ENCODE results near the gene CXCR6. TPM values are rescaled to one million over a fixed set of nuclear protein-coding genes. Genes with fewer than 3 reads are reported as not detected.

Gene CXCR6
- polyA plus RNA-seq, 1 donor from 2014 or later: not detected

DNA sequence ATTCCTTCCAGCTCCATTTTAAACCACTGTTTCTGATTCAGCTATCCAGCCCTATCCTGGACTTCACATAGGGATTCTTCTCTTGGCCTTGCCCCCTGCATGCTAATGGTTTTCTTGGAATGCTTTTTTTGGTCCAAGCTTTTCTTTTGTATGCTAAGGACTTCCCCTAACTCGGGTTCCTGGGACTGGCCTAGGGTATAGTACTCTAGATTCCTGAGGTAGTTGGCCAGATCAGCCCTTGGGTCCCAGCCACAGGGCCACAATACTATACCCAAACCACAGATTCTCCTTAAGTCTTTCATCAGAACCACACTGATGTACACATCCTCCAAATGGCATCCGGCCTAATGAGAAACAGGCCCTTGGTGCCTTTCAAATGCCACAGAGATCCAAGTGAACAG, 49.6 kb downstream of the CXCR6 start:
- TF ChIP-seq TAF1 (IDR thresholded peaks at IDR 0.05; ENCODE audit: low read depth) (no peak), MXI1 (conservative IDR thresholded peaks at IDR 0.05; ENCODE audit: poor library complexity, severe bottlenecking) (no peak), EP300 (conservative IDR thresholded peaks at IDR 0.05; ENCODE audit: poor library complexity, severe bottlenecking) (no peak), SMC3 (conservative IDR thresholded peaks at IDR 0.05; ENCODE audit: poor library complexity) (no peak), RAD21 (conservative IDR thresholded peaks at IDR 0.05) (no peak), POLR2AphosphoS5 (IDR thresholded peaks at IDR 0.05) (no peak), EZH2 (IDR thresholded peaks at IDR 0.05; ENCODE audit: borderline replicate concordance, insufficient read depth, low read length, poor library complexity, severe bottlenecking) (no peak)
- TF ChIP-seq, protein P1, sequence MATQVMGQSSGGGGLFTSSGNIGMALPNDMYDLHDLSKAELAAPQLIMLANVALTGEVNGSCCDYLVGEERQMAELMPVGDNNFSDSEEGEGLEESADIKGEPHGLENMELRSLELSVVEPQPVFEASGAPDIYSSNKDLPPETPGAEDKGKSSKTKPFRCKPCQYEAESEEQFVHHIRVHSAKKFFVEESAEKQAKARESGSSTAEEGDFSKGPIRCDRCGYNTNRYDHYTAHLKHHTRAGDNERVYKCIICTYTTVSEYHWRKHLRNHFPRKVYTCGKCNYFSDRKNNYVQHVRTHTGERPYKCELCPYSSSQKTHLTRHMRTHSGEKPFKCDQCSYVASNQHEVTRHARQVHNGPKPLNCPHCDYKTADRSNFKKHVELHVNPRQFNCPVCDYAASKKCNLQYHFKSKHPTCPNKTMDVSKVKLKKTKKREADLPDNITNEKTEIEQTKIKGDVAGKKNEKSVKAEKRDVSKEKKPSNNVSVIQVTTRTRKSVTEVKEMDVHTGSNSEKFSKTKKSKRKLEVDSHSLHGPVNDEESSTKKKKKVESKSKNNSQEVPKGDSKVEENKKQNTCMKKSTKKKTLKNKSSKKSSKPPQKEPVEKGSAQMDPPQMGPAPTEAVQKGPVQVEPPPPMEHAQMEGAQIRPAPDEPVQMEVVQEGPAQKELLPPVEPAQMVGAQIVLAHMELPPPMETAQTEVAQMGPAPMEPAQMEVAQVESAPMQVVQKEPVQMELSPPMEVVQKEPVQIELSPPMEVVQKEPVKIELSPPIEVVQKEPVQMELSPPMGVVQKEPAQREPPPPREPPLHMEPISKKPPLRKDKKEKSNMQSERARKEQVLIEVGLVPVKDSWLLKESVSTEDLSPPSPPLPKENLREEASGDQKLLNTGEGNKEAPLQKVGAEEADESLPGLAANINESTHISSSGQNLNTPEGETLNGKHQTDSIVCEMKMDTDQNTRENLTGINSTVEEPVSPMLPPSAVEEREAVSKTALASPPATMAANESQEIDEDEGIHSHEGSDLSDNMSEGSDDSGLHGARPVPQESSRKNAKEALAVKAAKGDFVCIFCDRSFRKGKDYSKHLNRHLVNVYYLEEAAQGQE (IDR thresholded peaks at IDR 0.05; ENCODE audit: borderline replicate concordance): no peak
- TF ChIP-seq, protein P2, sequence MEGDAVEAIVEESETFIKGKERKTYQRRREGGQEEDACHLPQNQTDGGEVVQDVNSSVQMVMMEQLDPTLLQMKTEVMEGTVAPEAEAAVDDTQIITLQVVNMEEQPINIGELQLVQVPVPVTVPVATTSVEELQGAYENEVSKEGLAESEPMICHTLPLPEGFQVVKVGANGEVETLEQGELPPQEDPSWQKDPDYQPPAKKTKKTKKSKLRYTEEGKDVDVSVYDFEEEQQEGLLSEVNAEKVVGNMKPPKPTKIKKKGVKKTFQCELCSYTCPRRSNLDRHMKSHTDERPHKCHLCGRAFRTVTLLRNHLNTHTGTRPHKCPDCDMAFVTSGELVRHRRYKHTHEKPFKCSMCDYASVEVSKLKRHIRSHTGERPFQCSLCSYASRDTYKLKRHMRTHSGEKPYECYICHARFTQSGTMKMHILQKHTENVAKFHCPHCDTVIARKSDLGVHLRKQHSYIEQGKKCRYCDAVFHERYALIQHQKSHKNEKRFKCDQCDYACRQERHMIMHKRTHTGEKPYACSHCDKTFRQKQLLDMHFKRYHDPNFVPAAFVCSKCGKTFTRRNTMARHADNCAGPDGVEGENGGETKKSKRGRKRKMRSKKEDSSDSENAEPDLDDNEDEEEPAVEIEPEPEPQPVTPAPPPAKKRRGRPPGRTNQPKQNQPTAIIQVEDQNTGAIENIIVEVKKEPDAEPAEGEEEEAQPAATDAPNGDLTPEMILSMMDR (IDR thresholded peaks at IDR 0.05; ENCODE audit: poor library complexity, severe bottlenecking): no peak
- Histone ChIP-seq H3K36me3 (ENCODE audit: insufficient read depth, low read length) (no peaks in the 10 kb centered on the region), H4K20me1 (ENCODE audit: insufficient read depth) (no peaks in the 10 kb centered on the region), H2AFZ (ENCODE audit: low read depth, low read length) (no peak overlapping the region), H3K9me2 (ENCODE audit: insufficient read depth, low read length) (no peaks in the 10 kb centered on the region), H3K9me3 (ENCODE audit: low read length) (no peaks in the 10 kb centered on the region), H3K27ac (ENCODE audit: low read length) (no peak overlapping the region), H3K79me2 (replicated peaks; ENCODE audit: insufficient read depth, low read length) (no peaks in the 10 kb centered on the region), H3K4me3 (ENCODE audit: low read length) (no peak overlapping the region), H3K27me3 (ENCODE audit: insufficient read depth, low read depth, low read length) (no peaks in the 10 kb centered on the region), H3K9ac (ENCODE audit: low read length) (no peak overlapping the region), H3K4me2 (ENCODE audit: low read length) (no peak overlapping the region), H3F3A (ENCODE audit: insufficient read depth, low read length, poor library complexity, severe bottlenecking) (no peaks in the 10 kb centered on the region)

DNA sequence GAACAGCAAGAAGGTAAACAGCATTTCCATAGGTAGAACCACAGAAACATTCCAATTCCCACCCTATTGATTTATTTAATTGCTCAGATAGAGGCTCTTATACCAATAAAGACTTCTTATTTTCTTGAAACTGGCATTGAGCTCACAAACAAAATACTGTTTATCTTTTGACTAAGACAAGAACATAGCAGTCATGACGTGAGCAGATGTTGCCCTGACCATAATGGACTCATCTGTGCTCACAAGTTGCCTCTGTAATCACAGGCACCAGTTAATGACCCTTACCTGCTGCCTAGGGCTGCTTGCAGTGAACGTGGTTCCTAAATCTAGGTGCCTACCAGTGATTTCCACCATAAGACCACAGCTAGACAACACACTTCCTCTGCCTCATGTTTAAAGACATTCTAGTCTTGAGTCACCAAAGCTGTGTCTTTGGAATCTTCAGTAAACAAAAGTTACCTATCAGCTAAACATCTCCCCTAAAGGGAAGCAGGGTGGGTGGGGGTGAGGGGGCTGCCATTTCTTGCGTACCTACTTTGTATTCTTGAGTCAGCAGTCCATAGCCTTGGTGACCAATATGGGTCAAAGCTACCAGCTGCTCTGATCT, 50.3 kb downstream of the CXCR6 start:
- Histone ChIP-seq H3K27ac (ENCODE audit: low read length) (no peak overlapping the region), H3K9me2 (ENCODE audit: insufficient read depth, low read length) (no peaks in the 10 kb centered on the region), H3K4me2 (ENCODE audit: low read length) (no peak overlapping the region), H3K9ac (ENCODE audit: low read length) (no peak overlapping the region), H3K79me2 (replicated peaks; ENCODE audit: insufficient read depth, low read length) (no peaks in the 10 kb centered on the region), H3K27me3 (ENCODE audit: insufficient read depth, low read depth, low read length) (no peaks in the 10 kb centered on the region), H2AFZ (ENCODE audit: low read depth, low read length) (no peak overlapping the region), H3K9me3 (ENCODE audit: low read length) (no peaks in the 10 kb centered on the region), H3F3A (ENCODE audit: insufficient read depth, low read length, poor library complexity, severe bottlenecking) (no peaks in the 10 kb centered on the region), H3K4me3 (ENCODE audit: low read length) (no peak overlapping the region), H4K20me1 (ENCODE audit: insufficient read depth) (no peaks in the 10 kb centered on the region), H3K36me3 (ENCODE audit: insufficient read depth, low read length) (no peaks in the 10 kb centered on the region)
- TF ChIP-seq MXI1 (conservative IDR thresholded peaks at IDR 0.05; ENCODE audit: poor library complexity, severe bottlenecking) (no peak), SMC3 (conservative IDR thresholded peaks at IDR 0.05; ENCODE audit: poor library complexity) (no peak), RAD21 (conservative IDR thresholded peaks at IDR 0.05) (no peak), TAF1 (IDR thresholded peaks at IDR 0.05; ENCODE audit: low read depth) (no peak), EZH2 (IDR thresholded peaks at IDR 0.05; ENCODE audit: borderline replicate concordance, insufficient read depth, low read length, poor library complexity, severe bottlenecking) (no peak), EP300 (conservative IDR thresholded peaks at IDR 0.05; ENCODE audit: poor library complexity, severe bottlenecking) (no peak), POLR2AphosphoS5 (IDR thresholded peaks at IDR 0.05) (no peak)
- TF ChIP-seq, protein P2 (IDR thresholded peaks at IDR 0.05; ENCODE audit: poor library complexity, severe bottlenecking): no peak
- TF ChIP-seq, protein P1 (IDR thresholded peaks at IDR 0.05; ENCODE audit: borderline replicate concordance): no peak

All from neural cell (in vitro differentiated cells).